Liver (tissue), 9 donors: ENCODE data around the gene COL27A1. TPM values are rescaled to one million over a fixed set of nuclear protein-coding genes. Genes with fewer than 3 reads are reported as not detected.

ENCODE experiments used
- DNase-seq: peaks from one replicate; pipeline ENCODE4 v3.0.0-alpha.2; 2017; ENCODE audit warnings: low spot score
- H3K27ac ChIP-seq, 2 donors: one replicate each; pipeline ENCODE4 v1.7.0; 2013; ENCODE audit warnings: inconsistent platforms in 2 of 2, low read length in 2 of 2, control low read depth in 1 of 2, low read depth in 1 of 2, mild to moderate bottlenecking in 1 of 2
- H3K27me3 ChIP-seq, 4 donors: one replicate each; pipeline versions ENCODE4 v1.6.1 to v1.7.0; 2013; ENCODE audit warnings: low read length in 3 of 4, inconsistent platforms in 1 of 4, mild to moderate bottlenecking in 1 of 4, moderate library complexity in 1 of 4; ENCODE audit not compliant: control insufficient read depth in 4 of 4, insufficient read depth in 4 of 4
- H3K36me3 ChIP-seq, 4 donors: one replicate each; pipeline versions ENCODE4 v1.6.1 to v1.7.0; 2013; ENCODE audit warnings: low read length in 3 of 4, mild to moderate bottlenecking in 3 of 4, low read depth in 1 of 4, moderate library complexity in 1 of 4; ENCODE audit not compliant: control insufficient read depth in 4 of 4, insufficient read depth in 3 of 4
- H3K4me1 ChIP-seq, 4 donors: one replicate each; pipeline versions ENCODE4 v1.6.1 to v1.7.0; 2013; ENCODE audit warnings: low read length in 3 of 4, mild to moderate bottlenecking in 3 of 4, moderate library complexity in 1 of 4; ENCODE audit not compliant: control insufficient read depth in 4 of 4, insufficient read depth in 4 of 4
- H3K4me3 ChIP-seq, 3 donors: one replicate each; pipeline versions ENCODE4 v1.6.1 to v1.7.0; 2013; ENCODE audit warnings: low read length in 3 of 3, control low read depth in 1 of 3, low read depth in 1 of 3, mild to moderate bottlenecking in 1 of 3
- H3K9ac ChIP-seq, 2 donors: one replicate each; pipeline ENCODE4 v1.7.0; 2013; ENCODE audit warnings: low read length in 2 of 2, mild to moderate bottlenecking in 2 of 2, moderate library complexity in 2 of 2, control low read depth in 1 of 2, low read depth in 1 of 2
- H3K9me3 ChIP-seq, 4 donors: one replicate each; pipeline versions ENCODE4 v1.6.1 to v1.7.0; 2013; ENCODE audit warnings: low read length in 3 of 4; ENCODE audit not compliant: control insufficient read depth in 4 of 4
- ATF3 ChIP-seq: IDR thresholded peaks from 2 replicates; pipeline ENCODE4 v1.6.1; 2016; ENCODE audit warnings: antibody characterized with exemption
- CTCF ChIP-seq: fragments of 150-350 bp; IDR thresholded peaks from 2 replicates; pipeline ENCODE4 v1.5.1; 2017; ENCODE audit warnings: improper control_type of control experiment, low read depth, low read length; ENCODE audit not compliant: missing input control
- EGR1 ChIP-seq, 2 donors: IDR thresholded peaks; 2 replicates each; pipeline ENCODE4 v1.6.1; 2016 to 2018; ENCODE audit warnings: antibody characterized with exemption in 2 of 2, low read depth in 2 of 2
- FOXA1 ChIP-seq: IDR thresholded peaks from 2 replicates; pipeline ENCODE4 v1.6.1; 2016; ENCODE audit warnings: antibody characterized with exemption
- FOXA2 ChIP-seq: IDR thresholded peaks from 2 replicates; pipeline ENCODE4 v1.6.1; 2016; ENCODE audit warnings: antibody characterized with exemption
- GABPA ChIP-seq, 2 donors: IDR thresholded peaks in 1 of 2; conservative IDR thresholded peaks in 1 of 2; 2 replicates each; pipeline ENCODE4 v1.6.1; 2016; ENCODE audit warnings: antibody characterized with exemption in 2 of 2, mild to moderate bottlenecking in 1 of 2, moderate library complexity in 1 of 2
- HNF4A ChIP-seq, 2 donors: conservative IDR thresholded peaks; 2 replicates each; pipeline ENCODE4 v1.6.1; 2016; ENCODE audit warnings: antibody characterized with exemption in 2 of 2, mild to moderate bottlenecking in 2 of 2
- HNF4G ChIP-seq: IDR thresholded peaks from 2 replicates; pipeline ENCODE4 v1.6.1; 2016; ENCODE audit warnings: antibody characterized with exemption
- JUND ChIP-seq, 2 donors: IDR thresholded peaks; 2 replicates each; pipeline ENCODE4 v1.6.1; 2016; ENCODE audit warnings: antibody characterized with exemption in 2 of 2
- MAX ChIP-seq: IDR thresholded peaks from 2 replicates; pipeline ENCODE4 v1.6.1; 2016; ENCODE audit warnings: antibody characterized with exemption
- NR2F2 ChIP-seq: IDR thresholded peaks from 2 replicates; pipeline ENCODE4 v1.6.1; 2016; ENCODE audit warnings: antibody characterized with exemption
- RAD21 ChIP-seq, 2 donors: IDR thresholded peaks; 2 replicates each; pipeline ENCODE4 v1.6.1; 2016; ENCODE audit warnings: antibody characterized with exemption in 2 of 2, mild to moderate bottlenecking in 2 of 2
- REST ChIP-seq: IDR thresholded peaks from 2 replicates; pipeline ENCODE4 v1.6.1; 2016; ENCODE audit warnings: antibody characterized with exemption, mild to moderate bottlenecking
- RXRA ChIP-seq, 2 donors: IDR thresholded peaks; 2 replicates each; pipeline ENCODE4 v1.6.1; 2017 to 2018; ENCODE audit warnings: antibody characterized with exemption in 2 of 2, mild to moderate bottlenecking in 1 of 2
- SP1 ChIP-seq: IDR thresholded peaks from 2 replicates; pipeline ENCODE4 v1.6.1; 2018; ENCODE audit warnings: antibody characterized with exemption, mild to moderate bottlenecking
- TAF1 ChIP-seq: conservative IDR thresholded peaks from 2 replicates; pipeline ENCODE4 v1.6.1; 2016; ENCODE audit warnings: antibody characterized with exemption, mild to moderate bottlenecking
- YY1 ChIP-seq: IDR thresholded peaks from 2 replicates; pipeline ENCODE4 v1.6.1; 2016; ENCODE audit warnings: antibody characterized with exemption, mild to moderate bottlenecking
- ZBTB33 ChIP-seq: IDR thresholded peaks from 2 replicates; pipeline ENCODE4 v1.6.1; 2016; ENCODE audit warnings: antibody characterized with exemption
- WGBS: extraction: QIAGEN DNeasy Blood & Tissue Kit; methylation state at CpG from one replicate; pipeline ENCODE4 v1.1.7; 2013; 5-methylcytosine and 5-hydroxymethylcytosine counted together
- polyA plus RNA-seq, 2 donors: library from polyadenylated mRNA; stranded (reverse) in 1 of 2; unstranded in 1 of 2; fragments of 200-250 nt in 1 of 2; fragments of >200 nt in 1 of 2; fragmentation: Nextera tagmentation in 1 of 2; extraction: Ambion mirVana in 1 of 2; gene quantifications; one replicate each; pipeline versions ENCODE4 v1.2.1 to v1.2.3, GENCODE V29; 2013 to 2015
- total RNA-seq, 2 donors: library from RNA; depleted of rRNA; stranded (reverse); fragments of >200 nt; gene quantifications; one replicate each; pipeline ENCODE4 v1.2.3, GENCODE V29; 2014
- donor health status: healthy.
- donor health status: healthy.
- donor health status: healthy.
- donor health status: healthy.
- donor health status: healthy.

COL27A1 gene
- total and polyA plus RNA-seq, 4 donors = 7.0 to 20.4 (median 12.0) TPM

GRCh38 chr9:114159691-114160090 lies 4.4 kb downstream of the COL27A1 start:
- no peak overlapping the region for H3K4me3 ChIP-seq
- 20% methylated on average over 3 of the region's 3 CpGs for WGBS
- peaks cover 16 to 65% (median 50%) of the 10 kb centered on the region in 4 donors for H3K4me1 ChIP-seq
- H3K9ac ChIP-seq = no peak overlapping the region
- H3K9me3 ChIP-seq = no peaks in the 10 kb centered on the region
- TF ChIP-seq FOXA2 = no peak
- TF ChIP-seq HNF4A (conservative IDR thresholded peaks at IDR 0.05) = peak; percentile 64 to 81
- no peak for TF ChIP-seq JUND (IDR thresholded peaks at IDR 0.05)
- TF ChIP-seq NR2F2 = peak; percentile 48
- peak; percentile 57 to 90 for TF ChIP-seq RXRA (IDR thresholded peaks at IDR 0.05)
- TF ChIP-seq REST = no peak
- no peak for TF ChIP-seq FOXA1
- TF ChIP-seq GABPA (IDR thresholded peaks at IDR 0.05 in 1 of 2, conservative IDR thresholded peaks at IDR 0.05 in 1 of 2) = no peak
- TF ChIP-seq SP1 = peak; percentile 18
- TF ChIP-seq HNF4G = peak; percentile 38
- peak in 1 of 2 donors; percentile 42 for TF ChIP-seq RAD21 (IDR thresholded peaks at IDR 0.05)
- DNase-seq = no peak
- H3K27me3 ChIP-seq = no peaks in the 10 kb centered on the region
- peak overlapping the region in 1 of 2 donors; percentile 23 for H3K27ac ChIP-seq
- peaks cover 0 to under 1% (median 0%) of the 10 kb centered on the region in 4 donors for H3K36me3 ChIP-seq

- peak overlapping the region; percentile 85 to 96 for H3K27ac ChIP-seq
- H3K4me1 ChIP-seq = peaks cover 16 to 59% (median 46%) of the 10 kb centered on the region in 4 donors
- H3K9ac ChIP-seq = no peak overlapping the region
- no peak for DNase-seq
- no peak overlapping the region for H3K4me3 ChIP-seq
- no peak for TF ChIP-seq CTCF
- TF ChIP-seq HNF4G = no peak
- no peak for TF ChIP-seq REST
- TF ChIP-seq GABPA (IDR thresholded peaks at IDR 0.05 in 1 of 2, conservative IDR thresholded peaks at IDR 0.05 in 1 of 2) = no peak
- TF ChIP-seq HNF4A (conservative IDR thresholded peaks at IDR 0.05) = no peak
- TF ChIP-seq ATF3 = no peak
- TF ChIP-seq RAD21 (IDR thresholded peaks at IDR 0.05) = no peak
- no peak for TF ChIP-seq MAX
- TF ChIP-seq TAF1 = no peak
- no peak for TF ChIP-seq ZBTB33
- no peak for TF ChIP-seq JUND (IDR thresholded peaks at IDR 0.05)
- no peak for TF ChIP-seq YY1
- TF ChIP-seq FOXA1 = no peak
- no peak for TF ChIP-seq NR2F2
- TF ChIP-seq FOXA2 = no peak
- no peak for TF ChIP-seq RXRA (IDR thresholded peaks at IDR 0.05)
- TF ChIP-seq SP1 = no peak
- no peak for TF ChIP-seq EGR1 (IDR thresholded peaks at IDR 0.05; ENCODE audit: low read depth in 2 of 2)
- WGBS = 73% methylated on average over 4 of the region's 4 CpGs
- peaks cover 0 to 12% (median 3%) of the 10 kb centered on the region in 4 donors for H3K36me3 ChIP-seq
- H3K9me3 ChIP-seq = no peaks in the 10 kb centered on the region
- no peaks in the 10 kb centered on the region for H3K27me3 ChIP-seq
These were observed 6.2 kb downstream of the COL27A1 start for GRCh38 chr9:114161513-114161912.
